COLO668 (cell line): ENCODE measurements around the gene TRABD2B.

ENCODE experiments used
- DNase-seq: peaks from one replicate; lab custom pipeline; 2025; ENCODE audit not compliant: unreplicated experiment; lab: John Stamatoyannopoulos, UW

The TRABD2B gene

GRCh38 chr1:47993881-47994625 lies 3.1 kb downstream of the TRABD2B start:
- DNase-seq: no peak

DNA sequence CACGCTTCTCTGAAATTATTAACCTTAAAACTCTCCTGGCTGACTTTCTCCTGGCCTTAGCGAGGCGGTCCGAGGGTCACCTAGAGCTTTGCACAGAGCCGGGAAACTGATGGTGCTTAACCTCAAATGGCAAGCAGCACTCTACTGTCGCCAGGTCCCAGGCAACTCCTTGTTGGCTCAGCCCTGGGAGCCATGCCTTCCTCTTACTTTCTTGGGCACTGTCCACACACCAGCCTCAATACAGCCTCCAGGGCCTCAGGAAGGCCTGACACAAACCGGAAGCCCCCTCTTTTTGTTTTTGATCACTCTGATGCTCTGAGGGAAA lies 3.8 kb downstream of the TRABD2B start:
- DNase-seq: no peak

- DNase-seq: no peak
Observed at GRCh38 chr1:47992720-47993415, 4.3 kb downstream of the TRABD2B start.

DNA sequence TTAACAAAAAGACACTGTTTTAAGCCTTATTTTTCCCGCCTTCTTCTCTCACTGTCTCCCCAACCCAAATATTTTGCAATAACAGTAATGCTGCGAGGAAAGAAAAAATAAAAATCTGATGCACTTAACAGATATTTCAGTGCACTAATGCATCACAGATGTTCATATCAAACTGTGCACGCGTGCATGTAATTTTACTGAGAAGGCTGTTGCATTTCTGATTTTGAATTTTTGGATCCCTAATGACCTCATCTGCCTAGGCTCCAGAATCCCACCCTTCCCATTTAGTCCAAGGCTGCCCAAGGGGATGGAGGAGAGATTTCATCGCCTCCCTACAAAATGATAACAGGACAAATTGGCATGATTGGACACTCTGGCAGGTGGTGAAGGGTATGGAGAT lies 5.5 kb downstream of the TRABD2B start:
- no peak for DNase-seq

DNA sequence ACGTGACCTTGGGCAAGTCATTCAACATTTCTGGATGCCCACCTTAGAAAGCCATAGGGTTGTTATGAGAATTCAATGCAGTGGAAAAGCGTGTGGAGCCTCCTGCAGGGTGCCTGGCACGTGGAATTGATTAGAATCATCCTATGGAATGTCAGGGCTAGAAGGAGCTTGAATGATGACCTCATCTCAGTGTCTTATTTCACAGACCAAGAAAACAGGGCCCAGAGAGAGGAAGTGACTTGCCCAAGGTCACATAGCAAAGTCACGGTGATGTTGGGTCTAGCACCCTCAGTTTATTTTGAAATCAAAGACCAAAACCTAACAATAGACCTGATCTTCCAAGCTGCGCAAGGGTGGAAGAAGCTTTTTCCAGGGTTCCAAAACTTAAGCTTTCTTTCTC lies 6.0 kb downstream of the TRABD2B start:
- DNase-seq: no peak

DNA sequence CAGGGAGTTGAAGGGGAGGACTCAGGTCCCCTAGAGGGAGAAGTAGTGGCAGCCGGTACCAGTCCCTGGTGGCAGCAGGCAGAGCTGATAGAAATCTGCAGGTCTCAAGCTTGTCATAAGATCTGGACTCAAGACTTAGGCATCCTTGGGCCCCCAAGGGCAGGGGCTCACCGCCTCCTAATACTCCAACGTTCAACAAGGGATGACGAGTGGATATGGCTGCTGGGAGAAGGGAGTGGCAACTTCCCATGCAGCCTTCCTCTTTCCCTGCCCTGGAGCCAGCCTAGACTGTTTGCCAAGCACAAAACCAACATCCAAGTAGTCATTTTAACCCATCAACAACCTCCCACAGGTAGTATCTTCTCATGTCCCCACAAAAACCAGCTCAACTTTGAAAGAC lies 6.9 kb downstream of the TRABD2B start:
- no peak for DNase-seq

- DNase-seq: no peak
Observed at GRCh38 chr1:47987601-47988000, 9.6 kb downstream of the TRABD2B start.

- no peak for DNase-seq
Observed at GRCh38 chr1:47986761-47987200, 10.4 kb downstream of the TRABD2B start.

DNA sequence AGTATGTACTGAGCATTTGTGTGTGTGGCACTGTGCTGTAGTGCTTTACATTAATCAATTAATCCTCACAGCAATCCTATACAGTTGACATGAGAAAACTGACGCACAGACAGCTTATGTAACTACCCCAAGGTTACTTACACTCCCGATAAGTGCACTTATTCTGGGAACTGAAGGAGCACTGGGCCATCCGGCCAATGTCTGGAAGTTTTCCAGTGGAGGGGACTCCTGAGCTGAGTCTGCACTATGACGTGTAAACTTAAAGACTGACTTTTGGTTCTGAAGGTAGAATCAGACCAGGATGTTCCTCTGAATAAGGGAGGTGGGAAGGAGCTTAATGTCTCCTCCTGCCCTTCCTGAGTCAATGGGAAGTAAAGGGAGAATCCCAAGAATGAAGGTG lies 12.2 kb downstream of the TRABD2B start:
- DNase-seq: no peak

- no peak for DNase-seq
Observed at GRCh38 chr1:47984175-47984789, 12.9 kb downstream of the TRABD2B start.

- DNase-seq: no peak
Observed at GRCh38 chr1:47983691-47984090, 13.5 kb downstream of the TRABD2B start.

DNA sequence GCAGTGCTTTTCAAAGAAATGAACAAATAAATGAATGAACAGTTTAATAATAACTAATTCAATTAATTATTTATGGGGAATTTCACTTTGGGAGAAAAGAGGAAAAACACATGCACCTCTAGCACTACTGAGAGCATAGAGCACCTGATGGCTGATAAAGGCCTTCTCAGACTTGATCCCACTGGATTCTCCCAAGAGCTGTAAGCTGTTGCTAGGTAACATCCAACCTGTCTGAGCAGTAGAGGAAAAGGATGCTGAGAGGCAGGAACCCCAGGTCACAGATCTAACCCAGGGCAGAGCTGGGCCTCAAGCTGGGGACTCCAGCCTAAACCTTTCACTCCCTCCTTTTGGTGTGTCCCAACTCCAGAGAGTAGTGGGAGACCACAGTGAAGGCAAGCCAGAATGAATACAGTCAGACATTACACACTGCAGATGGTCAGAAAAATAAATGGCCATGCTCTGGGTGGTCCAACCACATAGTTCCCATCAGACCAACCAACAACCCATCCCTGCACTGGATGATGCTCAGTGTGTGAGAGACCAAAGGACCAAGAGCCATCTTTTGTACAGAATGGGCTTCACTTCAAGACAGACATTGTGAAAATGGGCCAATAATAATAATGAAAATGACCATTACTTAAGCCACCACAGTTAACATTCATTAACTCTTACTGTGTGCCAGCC lies 15.4 kb downstream of the TRABD2B start:
- no peak for DNase-seq

DNA sequence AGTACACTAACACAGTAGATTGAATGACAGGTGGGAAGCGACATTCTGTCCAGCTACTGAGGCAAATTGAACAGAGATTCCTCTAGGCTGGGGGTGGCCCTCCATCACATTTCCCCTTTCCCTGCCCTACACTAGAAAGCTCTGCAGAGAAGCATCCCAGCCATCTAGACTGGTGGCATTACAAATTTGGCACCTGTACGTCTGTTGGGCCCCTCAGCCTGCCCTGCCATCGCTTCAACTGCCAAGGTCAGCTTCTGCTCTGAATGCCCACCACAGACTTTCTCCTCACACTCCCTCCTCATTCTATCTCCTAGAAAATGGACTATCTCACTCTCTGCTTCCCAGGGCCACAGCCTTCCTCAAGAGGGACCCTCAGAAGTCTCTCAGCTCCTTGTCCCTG lies 16.7 kb downstream of the TRABD2B start:
- DNase-seq: no peak

DNA sequence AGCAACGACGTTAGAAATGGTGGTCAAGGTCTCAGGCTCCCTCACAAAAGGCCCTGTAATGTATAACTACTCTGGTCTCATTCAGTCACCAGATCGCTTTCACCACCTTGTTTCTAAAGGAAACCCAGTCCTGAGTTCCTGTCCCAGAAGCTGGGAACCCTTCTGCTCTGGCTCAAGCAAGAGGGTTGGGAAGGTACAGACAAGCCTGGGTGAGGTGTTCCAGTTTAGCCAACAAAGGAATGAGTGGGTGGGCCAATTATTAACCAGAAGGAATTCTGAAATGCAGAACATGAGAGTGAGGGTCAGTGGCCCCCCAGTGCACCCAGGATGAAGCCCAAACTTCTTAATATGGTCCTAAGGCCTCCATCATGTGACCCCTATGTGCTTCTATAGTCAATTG lies 17.5 kb downstream of the TRABD2B start:
- DNase-seq: no peak

GRCh38 chr1:47978486-47978885 lies 18.7 kb downstream of the TRABD2B start:
- DNase-seq: no peak

- DNase-seq: no peak
Observed at GRCh38 chr1:47976728-47977127, 20.5 kb downstream of the TRABD2B start.

DNA sequence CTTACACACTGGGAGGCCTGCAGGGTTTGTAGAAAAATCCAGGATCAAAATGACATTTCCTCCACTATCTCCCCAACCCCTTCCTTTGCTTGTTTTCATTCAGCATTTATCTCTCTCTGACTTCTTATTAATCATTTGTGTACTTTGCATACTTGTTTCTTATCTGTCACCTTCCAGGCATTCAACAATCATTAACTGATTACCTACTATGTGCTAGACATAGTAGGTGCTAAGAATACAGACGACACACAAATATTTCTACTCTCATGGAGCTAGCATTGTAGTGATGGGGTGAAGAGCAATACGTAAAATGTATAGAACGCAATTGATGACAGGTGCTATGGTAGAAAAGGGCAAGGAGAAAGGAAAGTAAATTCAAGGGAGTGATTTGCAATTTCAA lies 20.9 kb downstream of the TRABD2B start:
- no peak for DNase-seq

- no peak for DNase-seq
Observed at GRCh38 chr1:47975302-47975921, 21.8 kb downstream of the TRABD2B start.

GRCh38 chr1:47972864-47973432 lies 24.2 kb downstream of the TRABD2B start:
- no peak for DNase-seq

GRCh38 chr1:47971385-47972160 lies 25.6 kb downstream of the TRABD2B start:
- DNase-seq: no peak
